Type B pancreatic cell (in vitro differentiated cells): ENCODE data around the gene FOXD4L3. TPM values are rescaled to one million over a fixed set of nuclear protein-coding genes. Genes with fewer than 3 reads are reported as not detected.
"Not testable (repeated sequence)": the region's sequence is repeated elsewhere in the genome, so short reads cannot be mapped to it uniquely, and the experiment has no call there.

Experiments
- DNase-seq: peaks from one replicate; pipeline ENCODE4 v3.0.0; 2021; ENCODE audit warnings: mixed read lengths; ENCODE audit not compliant: unreplicated experiment; ENCODE audit errors: extremely low spot score
- H3K27ac Mint-ChIP-seq: 2 replicates; pipeline ENCODE4 v1.8.0; 2021; ENCODE audit warnings: mild to moderate bottlenecking, mixed read lengths
- H3K27me3 Mint-ChIP-seq: 2 replicates; pipeline ENCODE4 v1.8.0; 2021; ENCODE audit warnings: mixed read lengths
- H3K36me3 Mint-ChIP-seq: 2 replicates; pipeline ENCODE4 v1.8.0; 2021; ENCODE audit warnings: mixed read lengths
- H3K4me1 Mint-ChIP-seq: one replicate; pipeline ENCODE4 v1.8.0; 2021; ENCODE audit warnings: mixed read lengths; ENCODE audit not compliant: unreplicated experiment
- H3K4me3 Mint-ChIP-seq: 2 replicates; pipeline ENCODE4 v1.8.0; 2021; ENCODE audit warnings: mild to moderate bottlenecking, mixed read lengths
- H3K9me3 Mint-ChIP-seq: 2 replicates; pipeline ENCODE4 v1.8.0; 2021; ENCODE audit warnings: mixed read lengths
- total RNA-seq: library from RNA; stranded (reverse); gene quantifications from 2 replicates; pipeline ENCODE4 v1.2.1, GENCODE V29; 2021; ENCODE audit warnings: low replicate concordance
- TF ChIP-seq, protein P1 (sequence below): fragments of 200-600 bp; sonication (generic); conservative IDR thresholded peaks from 2 replicates; pipeline ENCODE4 v1.5.0; 2021; ENCODE audit warnings: antibody characterized with exemption, mild to moderate bottlenecking

The FOXD4L3 gene
- total RNA-seq, 1 donor from 2014 or later: not detected

DNA sequence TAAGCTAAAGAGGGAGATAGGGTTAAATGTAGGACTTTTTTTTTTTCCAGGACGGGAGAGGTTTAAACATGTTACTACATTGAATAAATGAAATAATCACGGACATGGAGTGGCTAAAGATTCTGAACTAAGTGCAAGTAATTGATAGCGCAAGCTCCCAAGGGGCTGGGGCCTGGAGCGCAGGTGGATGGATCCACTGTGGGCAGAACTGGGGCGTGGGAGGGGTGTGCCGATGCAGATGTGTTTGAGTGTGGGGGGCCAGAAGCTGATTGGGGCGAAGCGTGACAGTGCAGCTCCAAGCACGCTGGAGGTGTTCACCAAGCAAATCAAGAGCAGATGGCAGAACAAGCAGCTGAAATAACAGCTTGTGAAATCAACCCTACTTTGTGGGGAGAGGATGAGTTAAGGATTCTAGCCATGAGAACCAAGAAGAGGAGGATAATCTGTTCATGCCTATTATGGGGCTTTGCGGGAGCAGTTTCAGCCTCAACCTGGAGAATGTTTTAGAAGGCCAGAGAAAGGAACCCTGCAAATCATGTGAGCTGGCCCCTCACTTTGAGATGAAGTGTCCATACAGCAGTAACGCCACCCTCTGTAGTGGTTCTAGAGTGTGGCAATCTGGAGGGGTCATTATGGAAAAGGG is 28.0 kb downstream of the FOXD4L3 start:
- H3K27ac Mint-ChIP-seq, H3K9me3 Mint-ChIP-seq, DNase-seq, H3K27me3 Mint-ChIP-seq, H3K4me1 Mint-ChIP-seq, H3K36me3 Mint-ChIP-seq, H3K4me3 Mint-ChIP-seq: not testable (repeated sequence)

DNA sequence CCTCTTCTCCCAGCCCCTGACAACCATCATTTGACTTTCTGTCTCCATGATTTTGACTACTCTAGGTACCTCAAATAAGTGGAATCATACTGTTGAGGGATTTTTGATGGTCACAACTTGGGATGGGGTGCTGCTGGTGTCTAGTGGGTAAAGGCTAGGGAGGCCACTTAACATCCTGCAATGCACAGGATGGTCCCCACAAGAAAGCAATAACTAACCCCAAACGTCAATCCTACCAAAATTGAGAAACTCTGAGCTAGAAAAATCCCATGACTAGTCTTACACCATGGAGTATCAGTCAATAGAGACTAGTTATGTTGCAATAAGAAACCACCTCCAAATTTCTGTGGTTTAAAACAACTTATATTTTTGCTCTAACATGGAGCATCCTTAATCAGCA is 29.5 kb downstream of the FOXD4L3 start:
- not testable (repeated sequence) for H3K9me3 Mint-ChIP-seq, DNase-seq, H3K27me3 Mint-ChIP-seq, H3K27ac Mint-ChIP-seq, H3K4me1 Mint-ChIP-seq, H3K4me3 Mint-ChIP-seq, H3K36me3 Mint-ChIP-seq

DNA sequence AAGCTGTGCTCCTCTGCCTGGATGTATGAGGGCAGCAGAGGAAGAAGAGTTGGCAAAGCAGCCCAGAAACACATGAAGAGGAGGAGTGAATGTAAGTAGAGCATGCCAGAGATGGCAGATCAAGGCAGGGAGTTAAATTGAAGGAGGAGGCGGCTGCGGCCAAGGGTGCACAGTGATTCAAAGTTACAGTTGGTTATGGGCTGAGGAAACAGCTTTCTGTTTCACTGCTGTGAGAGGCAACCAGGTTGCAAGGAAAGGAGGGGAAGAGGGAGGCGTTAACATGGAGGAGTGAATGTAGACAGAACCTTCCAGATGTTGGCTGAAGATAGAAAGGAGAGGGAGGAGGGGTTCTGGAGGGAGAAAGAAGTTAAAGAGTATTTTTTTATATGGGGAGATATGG is 33.3 kb downstream of the FOXD4L3 start:
- not testable (repeated sequence) for DNase-seq, H3K4me1 Mint-ChIP-seq, H3K27ac Mint-ChIP-seq, H3K4me3 Mint-ChIP-seq, H3K9me3 Mint-ChIP-seq, H3K27me3 Mint-ChIP-seq, H3K36me3 Mint-ChIP-seq

DNA sequence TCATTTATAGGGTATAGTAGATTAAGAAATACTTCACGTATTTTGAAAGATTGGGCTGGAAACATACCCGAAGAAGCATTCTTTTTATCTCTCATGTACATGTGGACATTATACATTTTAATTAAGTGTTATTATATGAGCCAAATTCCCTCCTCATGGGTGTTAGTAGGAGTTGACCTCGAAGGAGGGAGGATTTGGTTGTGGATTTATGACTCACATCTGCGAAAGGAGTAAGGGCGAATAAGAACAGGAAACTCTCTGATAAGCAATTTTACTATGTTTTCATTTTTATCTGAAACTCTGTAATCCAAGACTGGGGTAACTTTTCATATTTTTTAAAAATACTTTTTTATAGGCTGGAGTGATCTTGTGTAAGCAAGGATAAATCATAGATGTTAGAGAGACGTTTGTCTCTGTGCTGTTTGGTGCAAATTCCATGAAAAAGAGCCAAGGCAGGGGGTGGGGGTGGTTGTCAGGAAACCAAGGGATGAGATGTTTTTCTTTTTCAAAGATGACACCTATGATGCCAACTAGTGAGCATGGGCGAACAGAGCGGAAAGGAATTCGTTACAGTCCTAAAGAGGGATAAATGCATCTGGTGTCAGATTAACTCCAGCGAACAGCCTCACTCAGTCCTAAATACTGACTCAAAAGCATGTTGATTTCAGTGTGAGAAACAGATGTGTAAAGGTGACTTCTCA is 34.1 kb downstream of the FOXD4L3 start:
- not testable (repeated sequence) for H3K4me3 Mint-ChIP-seq, H3K36me3 Mint-ChIP-seq, H3K4me1 Mint-ChIP-seq, H3K27ac Mint-ChIP-seq, H3K9me3 Mint-ChIP-seq, DNase-seq, H3K27me3 Mint-ChIP-seq

DNA sequence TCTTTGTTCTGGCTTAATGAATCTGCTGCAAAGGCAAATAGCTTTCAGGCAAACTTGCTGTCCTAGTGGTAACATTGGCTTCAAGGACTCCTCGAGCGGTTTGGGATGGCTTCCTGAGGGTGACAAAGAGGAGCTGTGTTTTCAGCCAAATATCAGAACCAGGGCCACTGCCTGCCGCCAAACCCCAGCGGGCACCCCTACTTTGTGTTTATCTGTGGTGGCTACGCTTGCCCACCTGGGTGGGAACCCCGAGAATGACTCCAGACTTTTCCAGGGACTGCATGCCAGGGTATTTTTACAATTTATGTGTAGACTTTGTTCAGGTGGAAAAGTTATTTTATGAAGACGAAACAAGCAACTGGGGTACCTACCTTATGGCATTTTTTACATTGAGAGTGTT is 35.3 kb downstream of the FOXD4L3 start:
- DNase-seq, H3K4me3 Mint-ChIP-seq, H3K4me1 Mint-ChIP-seq, H3K27me3 Mint-ChIP-seq, H3K9me3 Mint-ChIP-seq, H3K27ac Mint-ChIP-seq, H3K36me3 Mint-ChIP-seq: not testable (repeated sequence)

DNA sequence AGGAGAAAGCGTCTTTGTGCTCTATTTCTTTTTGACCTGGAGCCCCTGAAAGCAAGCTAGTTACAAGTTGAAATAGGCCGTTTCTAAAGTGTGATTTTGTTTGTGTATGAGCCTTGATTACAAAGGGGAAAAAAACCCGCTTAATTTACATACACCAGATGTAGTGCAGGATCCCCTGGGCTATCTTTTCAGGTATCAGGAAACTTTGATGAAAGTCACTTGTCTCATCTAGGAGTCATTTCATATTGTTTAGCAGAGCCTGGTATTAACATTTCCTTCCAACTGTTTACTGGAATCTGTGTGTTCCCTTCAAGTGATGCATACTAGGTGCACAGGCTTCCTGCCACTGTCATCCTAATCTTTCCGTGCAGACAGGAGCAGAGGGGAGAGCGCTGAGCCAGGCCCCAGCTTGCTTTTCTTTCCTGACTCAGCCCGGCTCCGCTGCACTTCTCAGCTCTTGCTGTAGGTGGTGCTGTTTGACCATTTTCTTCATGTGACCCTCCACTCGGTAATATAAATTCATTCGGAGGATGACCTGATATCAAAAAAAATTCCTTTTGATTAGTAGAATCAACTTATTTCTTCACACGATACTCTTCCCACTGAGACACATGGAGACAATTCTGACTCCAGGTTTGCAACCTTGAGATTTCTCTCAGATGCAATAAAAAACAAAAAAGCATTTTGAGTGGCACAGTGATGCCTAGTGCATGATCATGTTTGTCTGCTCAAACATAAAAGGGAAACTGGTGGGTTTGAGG is 39.8 kb downstream of the FOXD4L3 start:
- not testable (repeated sequence) for H3K27me3 Mint-ChIP-seq, H3K9me3 Mint-ChIP-seq, DNase-seq, H3K36me3 Mint-ChIP-seq, H3K4me3 Mint-ChIP-seq, H3K4me1 Mint-ChIP-seq, H3K27ac Mint-ChIP-seq
- TF ChIP-seq, protein P1, sequence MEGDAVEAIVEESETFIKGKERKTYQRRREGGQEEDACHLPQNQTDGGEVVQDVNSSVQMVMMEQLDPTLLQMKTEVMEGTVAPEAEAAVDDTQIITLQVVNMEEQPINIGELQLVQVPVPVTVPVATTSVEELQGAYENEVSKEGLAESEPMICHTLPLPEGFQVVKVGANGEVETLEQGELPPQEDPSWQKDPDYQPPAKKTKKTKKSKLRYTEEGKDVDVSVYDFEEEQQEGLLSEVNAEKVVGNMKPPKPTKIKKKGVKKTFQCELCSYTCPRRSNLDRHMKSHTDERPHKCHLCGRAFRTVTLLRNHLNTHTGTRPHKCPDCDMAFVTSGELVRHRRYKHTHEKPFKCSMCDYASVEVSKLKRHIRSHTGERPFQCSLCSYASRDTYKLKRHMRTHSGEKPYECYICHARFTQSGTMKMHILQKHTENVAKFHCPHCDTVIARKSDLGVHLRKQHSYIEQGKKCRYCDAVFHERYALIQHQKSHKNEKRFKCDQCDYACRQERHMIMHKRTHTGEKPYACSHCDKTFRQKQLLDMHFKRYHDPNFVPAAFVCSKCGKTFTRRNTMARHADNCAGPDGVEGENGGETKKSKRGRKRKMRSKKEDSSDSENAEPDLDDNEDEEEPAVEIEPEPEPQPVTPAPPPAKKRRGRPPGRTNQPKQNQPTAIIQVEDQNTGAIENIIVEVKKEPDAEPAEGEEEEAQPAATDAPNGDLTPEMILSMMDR: peak; percentile 51

DNA sequence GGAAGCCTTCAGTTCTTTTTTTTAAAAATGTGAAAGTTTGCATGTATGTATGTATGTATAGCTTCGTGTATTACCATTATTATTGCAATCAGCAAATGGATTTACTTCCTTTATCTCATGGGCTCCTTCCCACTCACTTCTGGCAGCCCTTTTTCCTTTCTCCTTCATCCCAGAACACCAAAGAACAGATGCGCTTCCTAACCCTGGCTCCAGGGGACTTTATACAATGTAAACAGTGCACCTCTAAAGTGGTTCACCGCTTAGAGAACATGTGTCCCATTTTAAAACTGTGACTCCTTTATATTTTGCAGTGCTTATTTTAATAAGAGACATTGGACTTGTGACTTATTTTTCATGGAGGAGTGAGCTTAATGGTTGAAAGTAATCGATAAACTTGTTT is 40.6 kb downstream of the FOXD4L3 start:
- DNase-seq, H3K27me3 Mint-ChIP-seq, H3K4me3 Mint-ChIP-seq, H3K4me1 Mint-ChIP-seq, H3K27ac Mint-ChIP-seq, H3K36me3 Mint-ChIP-seq, H3K9me3 Mint-ChIP-seq: not testable (repeated sequence)

DNA sequence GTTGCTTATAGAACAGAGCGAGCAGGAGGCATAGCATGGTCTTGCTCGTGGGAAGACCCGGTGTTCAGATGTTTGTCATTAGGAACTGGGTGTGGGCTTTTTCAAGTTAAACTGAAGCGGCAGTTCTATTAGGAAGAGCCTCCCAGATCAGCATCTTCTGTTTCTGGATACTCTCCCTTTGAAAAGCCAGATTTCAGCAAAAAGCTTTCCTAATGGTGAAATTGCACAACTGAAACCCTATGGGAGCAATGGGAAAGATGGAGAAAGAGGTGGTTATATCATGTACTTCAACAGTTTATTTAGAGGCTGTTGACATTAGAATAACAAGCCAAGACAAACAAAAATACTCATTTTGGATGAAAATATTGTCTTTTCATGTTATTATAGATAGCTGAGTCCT is 41.3 kb downstream of the FOXD4L3 start:
- H3K4me1 Mint-ChIP-seq, H3K27ac Mint-ChIP-seq, H3K36me3 Mint-ChIP-seq, DNase-seq, H3K4me3 Mint-ChIP-seq, H3K9me3 Mint-ChIP-seq: not testable (repeated sequence)
- H3K27me3 Mint-ChIP-seq: peaks cover 11% of the 10 kb centered on the region

DNA sequence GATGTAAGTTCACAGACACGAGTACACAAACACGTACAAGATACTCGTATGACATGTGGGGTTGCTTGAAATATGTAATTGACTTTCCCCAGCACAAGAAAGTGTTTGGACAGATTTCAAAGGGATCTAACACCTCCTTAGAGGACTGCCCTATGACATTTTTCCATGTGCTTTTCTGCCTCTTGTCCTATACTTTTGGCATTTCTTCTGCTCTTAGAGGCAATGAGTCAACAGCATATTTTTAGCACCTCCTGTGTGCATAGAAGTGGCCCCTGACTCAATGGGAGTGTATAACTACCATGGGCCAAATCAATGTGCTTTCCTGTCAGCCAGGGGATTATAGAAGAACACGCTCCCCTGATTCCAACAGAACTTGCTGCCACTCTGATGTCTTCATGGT is 49.0 kb downstream of the FOXD4L3 start:
- H3K27ac Mint-ChIP-seq, H3K9me3 Mint-ChIP-seq, H3K36me3 Mint-ChIP-seq, H3K4me3 Mint-ChIP-seq, H3K4me1 Mint-ChIP-seq, DNase-seq: not testable (repeated sequence)
- peaks cover 39% of the 10 kb centered on the region for H3K27me3 Mint-ChIP-seq

Other genes with a start within 250 kb of the FOXD4L3 start
- 27.2 and 33.2 TPM in 2 replicates for gene ZNG1C, start 60.9 kb upstream of the FOXD4L3 start, total RNA-seq
- 5.8 and 21.2 TPM in 2 replicates for gene PGM5, start 53.7 kb downstream of the FOXD4L3 start, total RNA-seq
- gene TMEM252, start 238.0 kb downstream of the FOXD4L3 start, total RNA-seq: 0.67 and 0.80 TPM in 2 replicates